Measurements from ENCODE around the gene GIMAP1.

GIMAP1 gene

DNA sequence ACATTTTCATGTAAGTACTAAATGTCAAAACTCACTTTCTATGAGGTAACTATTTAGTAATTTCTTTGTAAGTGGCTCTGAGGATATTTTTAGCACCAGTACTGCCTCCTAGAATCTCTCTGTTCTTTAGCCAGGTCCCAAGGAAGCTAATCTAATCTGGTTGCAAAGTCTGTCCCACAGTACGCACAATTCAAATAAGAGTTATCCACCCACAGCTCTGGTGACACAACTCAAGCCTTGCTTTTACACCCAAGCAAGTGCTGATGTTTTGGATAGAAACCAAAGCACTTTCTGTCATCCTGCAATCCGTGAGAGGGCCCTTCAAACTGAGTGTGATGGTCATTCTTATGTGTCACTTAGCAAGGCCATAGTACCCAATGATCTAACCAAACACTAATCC lies 35.3 kb downstream of the GIMAP1 start:
- DNase-seq: no peak

DNA sequence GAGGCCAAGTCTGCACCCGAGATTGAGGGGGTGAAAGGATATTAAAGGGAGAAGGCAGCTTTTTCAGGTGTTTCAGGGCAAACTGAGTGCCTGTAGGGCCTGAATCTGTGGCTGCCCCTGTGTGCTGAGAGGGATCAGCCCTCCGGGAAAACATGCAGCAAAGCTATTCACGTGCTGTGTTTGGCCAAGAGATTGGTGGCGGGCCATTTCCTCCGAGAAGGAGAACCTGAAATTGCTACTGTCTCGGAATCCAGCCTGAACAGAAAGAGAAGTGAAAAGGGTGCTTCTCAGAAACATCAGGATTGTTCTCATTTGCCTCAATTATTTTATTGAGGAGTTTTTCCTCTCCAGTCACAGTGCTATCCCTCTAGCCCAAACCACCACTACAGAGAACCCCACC lies 36.8 kb downstream of the GIMAP1 start:
- DNase-seq: no peak

DNA sequence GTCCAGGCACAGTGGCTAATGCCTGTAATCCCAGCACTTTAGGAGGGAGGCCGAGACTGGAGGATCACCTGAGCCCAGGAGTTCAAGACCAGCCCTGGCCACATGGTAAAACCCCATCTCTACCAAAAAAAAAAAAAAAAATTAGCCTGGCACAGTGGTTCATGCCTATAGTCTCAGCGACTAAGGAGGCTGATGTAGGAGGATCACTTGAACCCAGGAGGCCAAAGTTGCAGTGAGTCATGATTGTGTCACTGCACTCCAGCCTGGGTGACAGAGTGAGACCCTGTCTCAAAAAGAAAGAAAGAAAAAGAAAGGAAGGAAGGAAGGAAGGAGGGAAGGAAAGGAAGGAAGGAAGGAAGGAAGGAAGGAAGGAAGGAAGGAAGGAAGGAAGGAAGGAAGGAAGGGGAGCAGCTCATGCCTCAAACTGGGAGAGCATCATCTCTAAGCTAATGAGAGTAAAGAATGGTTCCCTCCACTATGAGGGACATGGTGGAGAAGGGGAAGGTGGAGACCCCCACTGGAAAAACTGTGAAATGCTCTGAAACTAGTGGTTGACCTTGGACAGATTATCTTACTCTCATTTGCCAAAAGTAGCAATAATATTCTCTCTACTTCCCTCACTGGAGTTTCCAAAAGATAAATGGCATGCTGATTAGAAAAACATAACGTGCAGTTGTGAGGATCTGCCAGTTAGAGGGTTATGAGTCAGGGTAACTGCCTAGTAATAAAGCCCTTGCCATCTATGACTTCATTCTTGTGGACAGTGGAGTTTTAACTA lies 37.6 kb downstream of the GIMAP1 start:
- DNase-seq: peak; percentile 6

DNA sequence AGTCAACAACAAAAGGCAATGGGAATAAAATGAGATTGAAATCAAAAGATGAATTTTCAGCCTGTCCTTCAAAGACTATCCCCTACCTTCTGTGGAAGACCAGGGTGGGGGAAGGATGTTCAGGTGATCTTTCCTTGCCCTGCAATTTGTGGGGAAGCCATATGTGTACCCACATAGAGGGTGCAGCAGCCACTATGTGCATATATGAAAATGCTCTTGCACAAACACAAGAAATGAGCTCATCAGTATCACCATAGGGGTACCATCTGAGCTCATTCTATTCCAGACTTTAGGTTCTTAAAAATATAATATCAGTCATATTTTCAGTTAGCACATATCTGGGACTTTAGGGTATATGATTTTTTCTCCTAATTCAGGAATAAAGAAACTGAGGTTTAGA lies 38.5 kb downstream of the GIMAP1 start:
- no peak for DNase-seq

DNA sequence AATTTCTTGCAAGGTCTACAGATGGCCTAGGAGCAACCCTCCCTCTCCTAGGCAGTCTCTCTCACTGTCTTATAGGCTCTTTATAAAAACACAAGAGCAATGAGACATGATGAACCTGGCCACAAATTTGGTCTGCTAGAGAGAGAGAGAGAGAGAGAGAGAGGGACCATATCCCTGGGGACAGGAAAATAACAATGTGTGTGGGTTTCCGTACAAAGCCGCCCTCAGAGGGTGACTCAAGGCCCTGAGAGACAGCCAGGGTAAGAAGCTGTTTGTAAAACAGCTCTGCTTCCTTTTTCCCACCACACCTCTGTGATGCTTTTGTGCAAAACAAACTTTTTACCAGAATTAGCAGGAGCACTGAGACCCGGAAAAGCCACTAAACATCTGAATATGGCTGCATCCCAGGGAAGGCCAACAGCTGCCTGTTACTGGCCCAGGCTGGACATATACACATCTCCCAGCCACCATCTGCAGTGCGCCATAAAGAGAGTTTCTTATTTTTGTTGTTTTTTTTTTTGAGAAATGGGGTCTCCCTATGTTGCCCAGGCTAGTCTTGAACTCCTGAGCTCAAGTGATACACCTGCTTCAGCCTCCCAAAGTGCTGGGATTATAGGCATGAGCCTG lies 39.2 kb downstream of the GIMAP1 start:
- no peak for DNase-seq

DNA sequence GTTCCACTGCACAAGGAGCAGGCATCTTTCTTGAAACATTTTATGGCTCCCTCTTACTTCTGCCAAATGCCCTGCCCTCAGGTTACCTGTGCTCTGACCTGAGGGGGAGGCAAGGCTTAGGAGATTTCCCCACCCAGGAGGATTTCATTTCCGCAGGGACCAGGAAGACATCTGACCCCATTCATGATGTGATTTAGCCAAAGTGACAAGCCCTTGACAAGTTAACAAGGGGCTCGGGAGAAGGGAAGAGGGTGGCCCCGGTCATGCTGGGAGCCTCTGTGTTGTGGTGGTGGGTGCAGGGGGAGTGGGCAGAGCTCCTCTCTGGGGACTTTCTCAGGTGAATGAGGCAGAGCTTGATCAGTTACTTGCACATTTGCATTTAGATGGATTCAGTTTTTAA lies 39.8 kb downstream of the GIMAP1 start:
- DNase-seq: no peak

DNA sequence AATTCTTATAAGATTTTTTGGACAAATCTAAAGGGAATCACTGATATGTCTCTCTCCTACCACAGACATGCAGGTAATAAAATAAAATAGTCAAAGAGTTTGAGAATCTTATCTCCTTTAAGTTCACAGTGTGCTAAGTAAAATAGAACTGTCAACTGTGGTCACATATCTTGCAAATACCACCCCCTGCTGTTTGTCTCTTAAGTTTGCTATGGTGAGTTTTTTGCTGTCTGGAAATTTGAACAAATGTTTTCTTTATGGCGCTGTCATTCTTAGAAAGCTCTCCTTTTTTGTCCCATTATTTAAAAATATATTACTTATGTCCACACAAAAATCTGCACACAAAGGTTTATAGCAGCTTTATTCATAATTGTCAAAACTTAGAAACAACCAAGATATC lies 40.4 kb downstream of the GIMAP1 start:
- DNase-seq: no peak

DNA sequence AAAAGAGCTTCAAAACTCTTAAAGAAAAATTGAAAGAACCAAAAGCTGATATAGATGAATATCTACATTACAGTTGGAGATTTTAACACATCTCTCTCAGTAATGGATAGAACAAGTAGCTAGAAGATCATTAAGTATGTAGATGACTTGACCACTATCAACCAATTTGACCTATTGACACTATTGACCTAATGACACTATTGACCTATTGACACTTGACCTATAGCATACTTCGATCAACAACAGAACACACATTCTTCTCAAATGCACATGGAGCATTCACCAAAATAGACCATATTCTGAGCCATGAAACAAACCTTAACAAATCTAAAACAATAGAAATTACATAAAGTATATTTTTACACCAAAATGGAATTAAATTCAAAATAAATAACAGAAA lies 43.1 kb downstream of the GIMAP1 start:
- DNase-seq: no peak

DNA sequence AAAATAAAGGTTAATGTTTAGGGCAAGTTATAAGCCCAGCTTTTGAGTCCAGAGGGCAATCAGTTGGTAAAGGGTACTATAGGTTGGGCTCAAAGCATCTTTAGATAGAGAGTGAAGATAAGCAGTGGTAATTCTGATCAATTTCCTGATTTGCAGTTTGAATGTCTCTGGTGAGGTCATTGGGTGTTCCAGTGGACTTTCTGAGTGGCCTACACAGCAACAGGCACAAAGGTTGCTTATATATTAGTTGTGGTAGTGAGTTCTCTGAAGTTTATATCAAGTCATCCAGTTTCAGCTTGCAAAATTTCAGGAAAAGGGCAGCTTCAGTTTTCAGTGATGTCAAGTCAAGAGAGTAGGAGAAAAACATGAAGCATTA lies 49.9 kb downstream of the GIMAP1 start:
- no peak for DNase-seq

DNA sequence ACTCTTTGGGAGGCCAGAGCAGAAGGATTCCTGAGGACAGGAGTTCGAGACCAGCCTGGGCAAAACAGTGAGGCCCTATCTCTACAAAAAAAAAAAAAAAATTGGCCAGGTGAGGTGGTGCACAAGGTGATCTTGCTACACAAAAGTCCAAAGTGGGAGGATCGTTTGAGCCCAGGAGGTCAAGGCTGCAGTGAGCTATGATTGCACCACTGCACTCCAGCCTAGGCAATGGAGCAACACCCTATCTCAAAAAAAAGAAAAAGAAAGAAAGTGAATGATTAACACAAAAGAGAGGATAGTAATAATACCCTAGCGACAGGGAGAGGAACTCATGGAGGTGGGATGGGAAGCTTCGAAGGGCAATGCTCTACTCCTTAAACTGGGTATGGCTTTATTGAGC lies 53.4 kb downstream of the GIMAP1 start:
- no peak for DNase-seq

Data from fibroblast of upper back skin (primary cell).